ENCODE measurements around the gene NFKBIA. TPM values are rescaled to one million over a fixed set of nuclear protein-coding genes. Genes with fewer than 3 reads are reported as not detected.
A peak's percentile ranks its signal among the peaks of the same experiment; 100 is the strongest.

NFKBIA gene
- total RNA-seq, 2 donors from 2014 or later, result 366 to 378 TPM

DNA sequence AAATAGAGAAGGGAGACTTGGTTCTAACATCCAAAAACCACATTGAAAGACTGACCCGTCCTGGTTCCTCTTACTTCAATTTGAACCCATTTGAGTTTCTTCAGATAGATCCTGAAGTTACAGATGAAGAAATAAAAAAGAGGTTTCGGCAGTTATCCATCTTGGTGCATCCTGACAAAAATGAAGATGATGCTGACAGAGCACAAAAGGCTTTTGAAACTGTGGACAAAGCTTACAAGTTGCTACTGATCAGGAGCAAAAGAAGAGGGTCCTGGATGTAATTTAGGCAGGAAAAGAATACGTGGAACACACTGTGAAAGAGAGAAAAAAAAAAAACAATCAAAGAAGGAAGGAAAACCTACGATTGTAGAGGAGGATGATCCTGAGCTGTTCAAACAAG is 25.4 kb upstream of the NFKBIA start:
- H3K4me1 ChIP-seq (ENCODE audit: control insufficient read depth in 1 of 2, low read depth in 2 of 2), result peaks cover 3 to 8% of the 10 kb centered on the region in 2 donors
- TF ChIP-seq, protein P1, sequence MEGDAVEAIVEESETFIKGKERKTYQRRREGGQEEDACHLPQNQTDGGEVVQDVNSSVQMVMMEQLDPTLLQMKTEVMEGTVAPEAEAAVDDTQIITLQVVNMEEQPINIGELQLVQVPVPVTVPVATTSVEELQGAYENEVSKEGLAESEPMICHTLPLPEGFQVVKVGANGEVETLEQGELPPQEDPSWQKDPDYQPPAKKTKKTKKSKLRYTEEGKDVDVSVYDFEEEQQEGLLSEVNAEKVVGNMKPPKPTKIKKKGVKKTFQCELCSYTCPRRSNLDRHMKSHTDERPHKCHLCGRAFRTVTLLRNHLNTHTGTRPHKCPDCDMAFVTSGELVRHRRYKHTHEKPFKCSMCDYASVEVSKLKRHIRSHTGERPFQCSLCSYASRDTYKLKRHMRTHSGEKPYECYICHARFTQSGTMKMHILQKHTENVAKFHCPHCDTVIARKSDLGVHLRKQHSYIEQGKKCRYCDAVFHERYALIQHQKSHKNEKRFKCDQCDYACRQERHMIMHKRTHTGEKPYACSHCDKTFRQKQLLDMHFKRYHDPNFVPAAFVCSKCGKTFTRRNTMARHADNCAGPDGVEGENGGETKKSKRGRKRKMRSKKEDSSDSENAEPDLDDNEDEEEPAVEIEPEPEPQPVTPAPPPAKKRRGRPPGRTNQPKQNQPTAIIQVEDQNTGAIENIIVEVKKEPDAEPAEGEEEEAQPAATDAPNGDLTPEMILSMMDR (IDR thresholded peaks at IDR 0.05), result no peak
- DNase-seq (ENCODE audit: low spot score) (no peak), ATAC-seq (ENCODE audit: insufficient number of reproducible peaks, low FRiP score, low read depth) (no peak)
- H3K36me3 ChIP-seq, result no peaks in the 10 kb centered on the region
- no peak overlapping the region for H3K4me3 ChIP-seq
- no peak overlapping the region for H3K27ac ChIP-seq
- H3K27me3 ChIP-seq (replicated peaks; ENCODE audit: insufficient read depth), result no peaks in the 10 kb centered on the region
- no peaks in the 10 kb centered on the region for H3K9me3 ChIP-seq

DNA sequence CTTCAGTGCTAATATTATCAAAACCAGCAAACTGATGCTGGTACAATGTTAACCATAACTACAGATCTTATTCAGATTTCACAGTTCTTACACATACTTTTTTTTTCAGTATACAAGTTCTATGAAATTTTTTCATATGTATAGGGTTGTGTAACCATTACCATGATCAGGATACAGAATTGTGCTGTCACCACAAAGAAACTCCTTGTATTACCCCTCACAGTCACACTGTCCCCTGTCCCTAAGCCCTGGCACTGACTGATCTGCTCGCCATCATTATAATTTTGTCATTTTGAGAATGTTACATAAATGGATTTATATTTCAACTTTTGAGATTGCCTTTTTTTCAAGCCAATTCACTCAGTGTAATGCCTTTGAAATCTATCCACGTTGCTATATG is 21.3 kb upstream of the NFKBIA start:
- Histone ChIP-seq H3K4me1 (ENCODE audit: control insufficient read depth in 1 of 2, low read depth in 2 of 2) (peaks cover 3 to 8% of the 10 kb centered on the region in 2 donors), H3K4me3 (no peak overlapping the region), H3K36me3 (no peaks in the 10 kb centered on the region), H3K9me3 (no peaks in the 10 kb centered on the region), H3K27ac (no peak overlapping the region), H3K27me3 (replicated peaks; ENCODE audit: insufficient read depth) (no peaks in the 10 kb centered on the region)
- ATAC-seq (ENCODE audit: insufficient number of reproducible peaks, low FRiP score, low read depth), result no peak
- DNase-seq (ENCODE audit: low spot score), result no peak
- TF ChIP-seq, protein P1 (IDR thresholded peaks at IDR 0.05), result no peak

DNA sequence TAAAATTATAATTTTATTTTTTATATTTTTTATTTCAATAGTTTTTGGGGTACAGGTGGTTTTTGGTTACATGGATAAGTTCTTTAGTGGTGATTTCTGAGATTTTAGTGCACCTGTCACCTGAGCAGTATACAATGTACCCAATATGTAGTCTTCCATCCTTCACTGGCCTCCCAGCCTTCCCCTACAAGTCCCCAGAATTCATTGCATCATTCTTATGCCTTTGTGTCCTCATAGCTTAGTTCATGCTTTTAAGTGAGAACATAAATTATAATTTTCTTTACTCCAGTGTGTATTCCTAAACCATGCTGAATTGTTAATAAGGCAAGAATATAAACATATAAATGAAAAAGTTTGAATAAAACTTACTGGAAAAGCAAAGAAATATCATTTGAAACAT is 19.1 kb upstream of the NFKBIA start:
- no peaks in the 10 kb centered on the region for H3K9me3 ChIP-seq
- TF ChIP-seq, protein P1 (IDR thresholded peaks at IDR 0.05), result no peak
- no peak for DNase-seq (ENCODE audit: low spot score)
- no peak overlapping the region for H3K4me3 ChIP-seq
- no peak for ATAC-seq (ENCODE audit: insufficient number of reproducible peaks, low FRiP score, low read depth)
- peaks cover 3 to 19% of the 10 kb centered on the region in 2 donors for H3K4me1 ChIP-seq (ENCODE audit: control insufficient read depth in 1 of 2, low read depth in 2 of 2)
- no peak overlapping the region for H3K27ac ChIP-seq
- H3K36me3 ChIP-seq, result no peaks in the 10 kb centered on the region
- no peaks in the 10 kb centered on the region for H3K27me3 ChIP-seq (replicated peaks; ENCODE audit: insufficient read depth)

DNA sequence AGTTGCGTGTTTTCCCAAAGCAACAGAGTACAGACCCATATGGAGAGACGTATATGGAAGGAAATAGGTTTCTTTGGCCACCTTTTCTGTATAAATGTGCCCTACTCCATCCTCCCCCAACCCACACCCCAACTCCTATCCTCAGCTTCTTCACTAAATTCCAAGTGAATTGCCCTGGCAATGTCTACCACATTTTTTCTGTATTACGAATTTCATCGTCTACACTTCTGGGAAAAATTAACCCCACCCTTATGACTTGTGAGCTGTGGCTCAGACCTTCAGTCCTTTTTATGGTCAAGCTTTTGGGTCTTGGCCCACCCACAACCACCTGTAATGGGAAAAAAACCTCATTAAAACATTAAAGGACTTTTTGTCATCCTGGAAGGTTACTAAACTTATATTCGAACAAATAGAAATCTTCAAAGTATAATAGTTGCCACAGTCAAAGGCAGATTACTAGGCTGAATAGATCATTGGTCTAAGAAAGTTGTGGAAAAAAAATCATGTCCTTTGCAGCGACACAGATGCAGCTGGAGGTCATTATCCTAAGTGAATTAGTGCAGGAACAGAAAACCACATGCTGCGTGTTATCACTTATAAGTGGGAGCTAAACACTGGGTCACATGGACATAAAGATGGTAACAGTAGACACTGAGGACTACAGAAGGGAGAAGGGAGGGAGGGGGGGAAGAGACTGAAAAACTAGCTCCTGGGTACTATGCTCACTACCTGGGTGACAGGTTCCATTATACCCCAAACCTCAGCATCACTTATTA is 15.7 kb upstream of the NFKBIA start:
- TF ChIP-seq, protein P1 (IDR thresholded peaks at IDR 0.05), result no peak
- no peaks in the 10 kb centered on the region for H3K36me3 ChIP-seq
- no peak for ATAC-seq (ENCODE audit: insufficient number of reproducible peaks, low FRiP score, low read depth)
- DNase-seq (ENCODE audit: low spot score), result no peak
- no peak overlapping the region for H3K4me3 ChIP-seq
- no peaks in the 10 kb centered on the region for H3K9me3 ChIP-seq
- H3K4me1 ChIP-seq (ENCODE audit: control insufficient read depth in 1 of 2, low read depth in 2 of 2), result peaks cover under 1 to 11% of the 10 kb centered on the region in 2 donors
- H3K27ac ChIP-seq, result peak overlapping the region; percentile 8 to 44
- H3K27me3 ChIP-seq (replicated peaks; ENCODE audit: insufficient read depth), result no peaks in the 10 kb centered on the region

DNA sequence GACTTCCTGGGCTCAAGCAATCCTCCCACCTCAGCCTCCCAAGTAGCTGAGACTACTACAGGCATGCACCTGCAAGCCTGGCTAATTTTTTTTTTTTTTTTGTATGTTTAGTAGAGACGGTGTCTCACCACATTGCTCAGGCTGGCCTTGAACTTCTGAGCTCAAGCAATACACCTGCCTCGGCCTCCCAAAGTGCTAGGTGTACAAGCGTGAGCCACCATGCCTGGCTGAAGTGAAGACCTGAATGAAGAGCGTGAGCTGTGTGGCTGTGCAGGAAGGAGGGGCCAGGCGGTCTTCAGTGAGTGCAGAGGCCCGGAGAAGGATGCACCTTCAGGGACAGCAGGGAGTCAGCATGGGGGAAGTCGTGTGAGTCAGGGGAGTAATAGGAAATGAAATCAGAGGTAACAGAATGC is 14.9 kb upstream of the NFKBIA start:
- ATAC-seq (ENCODE audit: insufficient number of reproducible peaks, low FRiP score, low read depth) (no peak), DNase-seq (ENCODE audit: low spot score) (no peak)
- Histone ChIP-seq H3K9me3 (no peaks in the 10 kb centered on the region), H3K4me1 (ENCODE audit: control insufficient read depth in 1 of 2, low read depth in 2 of 2) (peaks cover 9 to 14% of the 10 kb centered on the region in 2 donors), H3K27me3 (replicated peaks; ENCODE audit: insufficient read depth) (no peaks in the 10 kb centered on the region), H3K4me3 (no peak overlapping the region), H3K36me3 (no peaks in the 10 kb centered on the region), H3K27ac (peak overlapping the region in 1 of 2 donors; percentile 44)
- TF ChIP-seq, protein P1 (IDR thresholded peaks at IDR 0.05), result no peak
